ENCODE measurements around the gene U2SURP.
A peak's percentile ranks its signal among the peaks of the same experiment; 100 is the strongest.
"Not testable (repeated sequence)": the region's sequence is repeated elsewhere in the genome, so short reads cannot be mapped to it uniquely, and the experiment has no call there.

Gene U2SURP

DNA sequence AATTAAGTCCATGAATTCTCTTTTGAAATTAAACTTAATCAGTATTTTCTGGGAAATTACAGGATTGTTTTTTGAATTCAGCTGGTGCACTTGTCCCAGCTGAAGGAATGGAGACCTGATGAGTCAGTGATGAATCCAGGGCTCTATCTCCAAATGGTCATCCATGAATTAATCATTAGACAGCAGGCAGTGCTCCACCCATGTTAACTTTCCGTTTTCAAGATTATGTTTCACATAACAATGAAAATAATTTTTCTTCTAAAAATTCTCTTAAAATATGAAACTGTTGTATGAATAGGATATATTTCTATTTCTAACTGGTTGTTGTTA lies 24.0 kb upstream of the U2SURP start:
- DNase-seq, result no peak

- no peak for DNase-seq
These were observed 20.3 kb upstream of the U2SURP start for GRCh38 chr3:142981108-142981507.

DNA sequence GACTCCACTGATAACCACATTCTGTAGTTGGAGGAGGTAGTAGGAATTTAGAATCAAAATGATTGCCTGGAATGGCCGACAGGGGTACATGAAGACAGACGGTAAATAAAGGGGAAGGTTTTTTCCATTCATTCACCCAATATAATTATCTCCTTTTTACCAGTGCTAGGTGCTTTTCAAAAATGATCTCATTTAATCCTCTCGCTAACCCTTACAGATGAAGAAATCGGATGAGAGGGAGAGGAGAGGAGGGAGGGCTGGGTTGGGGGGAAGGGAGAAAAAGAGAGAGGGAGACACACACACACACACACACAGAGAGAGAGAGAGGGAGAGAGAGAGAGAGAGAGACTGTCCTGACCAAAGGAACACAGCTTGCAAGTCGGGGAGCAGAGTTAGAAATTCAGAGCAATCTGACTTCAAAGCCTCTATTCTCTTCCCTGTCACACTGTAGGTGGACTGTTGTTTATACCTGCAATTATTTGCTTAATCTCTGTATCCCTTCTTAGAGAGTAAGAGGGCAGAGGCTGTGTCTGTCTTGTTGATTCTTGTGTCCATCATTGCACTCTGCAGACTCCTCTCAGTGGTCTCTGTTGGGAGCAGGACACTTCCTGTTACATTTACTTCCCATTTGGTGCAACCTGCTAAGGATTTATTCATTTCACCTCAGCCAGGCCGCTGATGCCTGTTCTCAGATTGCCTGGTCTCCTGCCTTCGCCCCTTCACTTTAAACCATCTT lies 19.2 kb upstream of the U2SURP start:
- no peak for DNase-seq

GRCh38 chr3:142983318-142983717 lies 18.1 kb upstream of the U2SURP start:
- no peak for DNase-seq

GRCh38 chr3:142984255-142984654 lies 17.1 kb upstream of the U2SURP start:
- no peak for DNase-seq

DNA sequence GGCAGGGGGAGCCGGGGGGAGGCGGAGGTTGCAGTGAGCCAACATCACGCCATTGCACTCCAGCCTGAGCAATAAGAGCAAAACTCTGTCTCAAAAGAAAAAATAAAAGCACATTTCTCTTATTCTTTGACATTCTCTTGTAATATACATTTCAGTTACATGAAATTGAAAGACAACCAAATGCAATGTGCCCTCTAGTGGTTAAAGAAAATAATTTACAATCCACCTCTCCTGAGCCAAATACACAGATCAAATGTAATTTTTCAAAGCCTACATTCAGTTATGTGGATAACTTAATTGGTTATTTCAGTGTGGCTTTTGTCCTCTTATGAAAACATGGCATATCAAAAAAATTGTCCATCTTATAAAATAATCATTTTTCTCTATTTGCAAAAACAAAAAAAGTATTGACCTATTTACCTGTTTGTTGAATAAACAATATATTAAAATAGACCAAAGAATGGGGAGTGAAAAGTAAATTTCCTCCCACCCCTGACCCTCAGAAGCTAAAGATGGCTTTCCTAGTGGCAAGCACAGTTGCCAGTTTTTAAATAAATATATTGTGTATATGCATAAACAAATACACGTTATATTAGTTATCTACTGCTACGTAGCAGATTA lies 14.2 kb upstream of the U2SURP start:
- DNase-seq, result no peak

- no peak for DNase-seq
These were observed 13.7 kb upstream of the U2SURP start for GRCh38 chr3:142987707-142988106.

- not testable (repeated sequence) for DNase-seq
These were observed 13.1 kb upstream of the U2SURP start for GRCh38 chr3:142988221-142988620.

- DNase-seq, result not testable (repeated sequence)
These were observed 12.5 kb upstream of the U2SURP start for GRCh38 chr3:142988826-142989225.

- no peak for DNase-seq
These were observed 10.6 kb upstream of the U2SURP start for GRCh38 chr3:142990721-142991120.

DNA sequence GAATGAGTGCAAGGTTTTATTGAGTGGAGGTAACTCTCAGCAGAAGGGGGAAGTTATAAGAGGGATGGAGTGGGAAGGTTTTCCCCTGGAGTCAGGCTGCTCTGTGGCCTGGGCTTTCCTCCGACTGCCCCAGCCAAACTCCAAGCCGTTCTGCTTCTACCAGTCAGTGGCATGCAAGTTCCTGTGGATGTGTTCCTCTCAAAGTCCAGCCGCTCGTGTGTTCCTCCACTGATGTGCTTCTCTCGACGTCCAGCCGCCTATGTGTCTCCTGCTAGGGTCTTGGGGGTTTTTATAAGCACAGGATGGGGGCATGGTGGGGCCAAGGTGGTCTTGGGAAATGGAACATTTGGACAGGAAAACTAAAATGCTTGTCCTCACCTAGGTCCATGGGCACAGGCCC lies 9.0 kb upstream of the U2SURP start:
- no peak for DNase-seq

GRCh38 chr3:142993958-142994442 lies 7.4 kb upstream of the U2SURP start:
- peak; percentile 74 for DNase-seq

- DNase-seq, result no peak
These were observed 4.0 kb upstream of the U2SURP start for GRCh38 chr3:142997330-142997729.

- no peak for DNase-seq
These were observed 2.9 kb upstream of the U2SURP start for GRCh38 chr3:142998439-142998838.

DNA sequence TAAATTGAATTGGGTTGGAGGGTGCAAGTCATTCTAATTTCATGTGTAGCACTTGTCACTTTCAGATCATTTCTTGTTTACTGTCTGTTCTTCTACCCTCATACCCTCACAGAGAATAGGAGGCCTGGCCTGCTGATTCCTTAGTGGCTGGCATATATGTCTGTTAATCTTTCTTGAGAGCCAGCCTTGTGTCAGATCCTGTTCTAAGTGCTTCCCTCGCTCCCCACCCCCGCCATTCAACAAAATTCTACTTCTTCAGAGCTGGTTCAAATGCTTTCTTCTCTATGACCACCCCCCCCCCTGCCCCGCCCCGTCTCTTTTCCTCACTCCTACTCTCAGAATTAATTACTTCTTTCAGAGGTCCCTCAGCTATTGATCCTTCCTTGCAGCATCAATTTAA lies 1.5 kb upstream of the U2SURP start:
- DNase-seq, result no peak

DNA sequence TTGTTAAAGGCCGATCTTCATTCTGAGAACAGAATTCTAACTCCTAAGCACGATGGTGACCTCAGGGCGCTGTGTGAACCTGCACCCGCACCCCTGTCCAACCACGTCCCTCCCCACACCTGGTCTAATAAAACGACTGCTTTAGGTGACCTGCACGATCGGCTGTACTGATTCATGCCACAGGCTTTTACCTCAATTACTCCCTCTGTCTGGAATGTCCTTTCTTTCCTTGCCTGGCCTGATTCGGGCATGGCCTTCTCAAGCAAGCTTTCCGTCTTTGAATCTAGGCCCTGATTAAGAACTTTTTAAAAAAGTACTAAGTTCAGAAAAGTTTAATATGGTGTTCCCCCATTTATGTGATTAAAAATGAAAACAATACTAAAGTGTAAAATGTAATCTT lies 842 bp upstream of the U2SURP start:
- no peak for DNase-seq

DNA sequence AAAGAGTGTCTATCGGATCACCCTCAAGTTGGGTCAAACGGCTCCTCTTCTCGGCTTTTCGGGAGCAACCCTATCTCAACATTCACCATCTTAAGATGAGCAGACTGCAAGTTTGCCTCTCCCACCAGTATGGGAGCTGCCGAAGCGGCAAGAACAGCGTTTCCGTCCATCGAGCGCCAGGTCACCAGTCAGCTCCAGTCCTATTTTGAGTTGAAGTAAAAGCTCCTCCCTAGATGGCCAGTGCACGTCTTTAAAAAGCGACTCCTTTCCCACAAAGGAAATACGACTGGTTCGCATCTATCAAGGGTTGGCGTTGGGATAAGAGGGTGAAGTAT lies 369 bp upstream of the U2SURP start:
- peak; percentile 71 for DNase-seq

DNA sequence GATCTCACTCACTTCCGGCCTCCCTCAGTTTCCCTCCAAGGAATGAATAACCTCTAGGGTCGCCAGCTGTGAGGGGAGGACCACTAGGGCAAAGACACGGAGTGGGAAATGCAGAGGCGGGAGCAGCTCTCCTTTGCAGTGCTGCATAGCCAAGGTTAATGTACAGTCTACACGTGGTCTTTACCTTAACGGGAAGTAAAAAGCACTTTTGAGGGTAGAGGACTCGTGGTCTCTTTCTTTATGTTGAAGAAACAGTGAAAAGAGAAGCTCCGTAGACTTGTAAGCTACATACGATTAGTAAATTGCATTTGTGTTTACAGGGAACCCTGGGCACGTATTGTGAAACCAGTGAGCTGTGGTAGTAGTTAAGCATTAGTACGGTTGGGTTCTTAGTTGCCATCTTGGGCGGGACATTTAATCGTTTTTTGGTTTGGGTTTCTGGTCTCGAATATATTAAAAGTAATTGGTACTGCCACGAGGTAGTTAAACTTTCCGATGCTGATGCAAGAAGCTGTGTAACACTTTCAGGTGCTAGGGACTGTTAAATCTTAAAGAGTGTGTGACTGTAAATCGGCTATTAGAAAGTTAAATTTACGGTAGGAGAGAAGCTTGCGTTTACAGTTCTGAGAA lies 828 bp downstream of the U2SURP start:
- peak; percentile 20 for DNase-seq

DNA sequence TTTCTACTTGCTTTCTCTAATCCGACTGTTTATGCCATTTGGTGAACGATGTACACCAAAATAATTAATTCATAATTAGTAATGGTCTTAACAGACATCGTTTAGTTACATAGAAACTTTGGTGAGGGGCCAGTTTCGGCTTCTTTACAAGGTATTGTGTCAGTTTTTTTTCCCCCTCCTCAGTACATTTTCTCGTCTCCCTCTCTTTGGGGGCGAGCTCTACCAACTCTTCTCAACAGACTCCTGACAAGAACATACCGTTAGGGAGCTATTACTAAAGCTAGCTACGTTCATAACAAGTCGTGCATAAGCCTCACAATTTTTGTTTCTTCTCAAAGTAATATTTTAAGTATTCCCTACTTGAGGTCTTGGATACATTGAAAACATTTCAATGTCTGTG lies 1.4 kb downstream of the U2SURP start:
- no peak for DNase-seq

GRCh38 chr3:143004823-143005222 lies 3.5 kb downstream of the U2SURP start:
- no peak for DNase-seq

DNA sequence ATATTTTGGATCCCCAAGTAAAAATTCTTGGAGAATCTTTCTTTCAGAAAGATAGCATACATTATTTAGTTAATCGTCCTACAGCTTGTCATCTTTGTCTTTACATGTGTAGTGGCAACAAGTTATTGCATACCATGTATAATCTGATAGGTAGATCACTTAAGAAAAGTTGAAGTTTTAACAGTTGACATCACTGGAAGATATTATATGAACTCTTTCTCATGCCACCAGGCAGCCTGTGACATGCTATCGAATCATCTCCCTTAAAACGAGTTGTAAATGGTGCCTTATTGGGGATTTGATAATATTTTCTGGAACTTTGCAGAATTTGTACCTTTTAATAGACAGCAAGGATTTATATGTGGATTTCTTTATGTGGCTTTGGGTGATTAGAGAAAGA lies 8.7 kb downstream of the U2SURP start:
- DNase-seq, result no peak

GRCh38 chr3:143011705-143012104 lies 10.3 kb downstream of the U2SURP start:
- DNase-seq, result no peak

DNA sequence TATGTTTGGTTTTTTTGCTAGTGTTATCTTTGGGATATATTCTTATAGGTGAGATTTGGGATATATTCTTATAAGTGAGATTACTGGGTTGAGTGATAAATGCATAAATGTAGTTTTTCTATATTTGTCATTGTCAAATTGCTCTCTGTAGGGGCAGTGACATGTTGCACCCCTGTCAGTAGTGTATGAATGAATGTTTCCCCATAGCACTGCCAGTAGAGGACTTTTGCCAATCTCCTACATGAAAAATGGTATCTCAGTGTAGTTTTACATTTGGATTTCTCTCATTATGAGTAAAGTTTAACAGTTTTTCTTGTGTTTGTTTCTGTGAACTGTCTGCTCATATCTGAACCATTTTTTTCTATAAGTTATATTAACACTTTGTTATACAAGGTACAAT lies 13.6 kb downstream of the U2SURP start:
- no peak for DNase-seq

DNA sequence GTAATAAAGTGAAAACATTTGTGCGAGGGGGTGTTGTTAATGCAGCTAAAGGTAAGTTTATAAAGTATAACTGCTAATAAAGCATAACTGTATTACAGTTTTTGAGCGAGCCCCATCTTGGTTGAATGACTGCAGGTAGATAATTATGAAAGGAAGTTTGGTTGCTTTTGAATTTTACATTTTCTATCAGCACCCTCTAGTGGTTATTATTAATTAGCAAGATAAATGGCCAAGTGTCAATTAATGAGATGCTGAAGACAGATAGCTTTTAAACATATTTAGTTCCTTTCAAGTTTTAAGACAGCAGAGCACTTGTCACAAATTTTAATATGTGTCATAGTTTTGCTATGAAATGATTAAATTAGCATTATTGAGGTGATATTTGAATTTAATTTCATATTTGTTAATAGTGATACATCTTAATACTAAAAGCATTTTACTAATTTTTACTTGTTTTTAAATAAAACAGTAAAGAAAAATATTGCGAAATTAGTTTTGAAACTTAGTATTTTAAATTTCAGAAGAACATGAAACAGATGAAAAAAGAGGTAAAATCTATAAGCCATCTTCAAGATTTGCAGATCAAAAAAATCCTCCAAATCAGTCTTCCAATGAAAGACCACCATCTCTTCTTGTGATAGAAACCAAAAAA lies 15.1 kb downstream of the U2SURP start:
- DNase-seq, result no peak
